Lower leg skin (tissue), 3 donors: ENCODE data around the gene KYAT1.
"Not testable (repeated sequence)": the region's sequence is repeated elsewhere in the genome, so short reads cannot be mapped to it uniquely, and the experiment has no call there.

Experiments used
- POLR2A ChIP-seq, 2 donors: fragments of 450-650 bp; IDR thresholded peaks; one replicate each; pipeline ENCODE4 v1.6.1; 2016 to 2017; ENCODE audit warnings: antibody characterized with exemption in 2 of 2, mild to moderate bottlenecking in 1 of 2, moderate library complexity in 1 of 2
- TF ChIP-seq, protein P1 (sequence below), 3 donors: fragments of 450-650 bp; IDR thresholded peaks; one replicate each; pipeline ENCODE4 v1.5.1; 2016; ENCODE audit warnings: antibody characterized with exemption in 3 of 3, mild to moderate bottlenecking in 3 of 3, moderate library complexity in 2 of 3

GRCh38 chr9:128794961-128795360 lies 86.8 kb downstream of the KYAT1 start:
- TF ChIP-seq, protein P1, sequence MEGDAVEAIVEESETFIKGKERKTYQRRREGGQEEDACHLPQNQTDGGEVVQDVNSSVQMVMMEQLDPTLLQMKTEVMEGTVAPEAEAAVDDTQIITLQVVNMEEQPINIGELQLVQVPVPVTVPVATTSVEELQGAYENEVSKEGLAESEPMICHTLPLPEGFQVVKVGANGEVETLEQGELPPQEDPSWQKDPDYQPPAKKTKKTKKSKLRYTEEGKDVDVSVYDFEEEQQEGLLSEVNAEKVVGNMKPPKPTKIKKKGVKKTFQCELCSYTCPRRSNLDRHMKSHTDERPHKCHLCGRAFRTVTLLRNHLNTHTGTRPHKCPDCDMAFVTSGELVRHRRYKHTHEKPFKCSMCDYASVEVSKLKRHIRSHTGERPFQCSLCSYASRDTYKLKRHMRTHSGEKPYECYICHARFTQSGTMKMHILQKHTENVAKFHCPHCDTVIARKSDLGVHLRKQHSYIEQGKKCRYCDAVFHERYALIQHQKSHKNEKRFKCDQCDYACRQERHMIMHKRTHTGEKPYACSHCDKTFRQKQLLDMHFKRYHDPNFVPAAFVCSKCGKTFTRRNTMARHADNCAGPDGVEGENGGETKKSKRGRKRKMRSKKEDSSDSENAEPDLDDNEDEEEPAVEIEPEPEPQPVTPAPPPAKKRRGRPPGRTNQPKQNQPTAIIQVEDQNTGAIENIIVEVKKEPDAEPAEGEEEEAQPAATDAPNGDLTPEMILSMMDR (IDR thresholded peaks at IDR 0.05), result not testable (repeated sequence)
- TF ChIP-seq POLR2A (IDR thresholded peaks at IDR 0.05), result not testable (repeated sequence)
